Activated CD8-positive, alpha-beta memory T cell treated with anti-CD3 and anti-CD28 coated beads for 4 hours (primary cell): Measurements from ENCODE around the gene IDUA.
A peak's percentile ranks its signal among the peaks of the same experiment; 100 is the strongest.
"Not testable (repeated sequence)": the region's sequence is repeated elsewhere in the genome, so short reads cannot be mapped to it uniquely, and the experiment has no call there.

Experiments used
- DNase-seq, 2 donors: peaks; one replicate each; pipeline ENCODE4 v3.0.0-alpha.2; 2020; ENCODE audit warnings: low read depth in 2 of 2

IDUA gene

GRCh38 chr4:967113-968104, 19.4 kb upstream of the IDUA start:
- no peak for DNase-seq

- DNase-seq = no peak
Observed at GRCh38 chr4:968221-968620, 18.6 kb upstream of the IDUA start.

DNA sequence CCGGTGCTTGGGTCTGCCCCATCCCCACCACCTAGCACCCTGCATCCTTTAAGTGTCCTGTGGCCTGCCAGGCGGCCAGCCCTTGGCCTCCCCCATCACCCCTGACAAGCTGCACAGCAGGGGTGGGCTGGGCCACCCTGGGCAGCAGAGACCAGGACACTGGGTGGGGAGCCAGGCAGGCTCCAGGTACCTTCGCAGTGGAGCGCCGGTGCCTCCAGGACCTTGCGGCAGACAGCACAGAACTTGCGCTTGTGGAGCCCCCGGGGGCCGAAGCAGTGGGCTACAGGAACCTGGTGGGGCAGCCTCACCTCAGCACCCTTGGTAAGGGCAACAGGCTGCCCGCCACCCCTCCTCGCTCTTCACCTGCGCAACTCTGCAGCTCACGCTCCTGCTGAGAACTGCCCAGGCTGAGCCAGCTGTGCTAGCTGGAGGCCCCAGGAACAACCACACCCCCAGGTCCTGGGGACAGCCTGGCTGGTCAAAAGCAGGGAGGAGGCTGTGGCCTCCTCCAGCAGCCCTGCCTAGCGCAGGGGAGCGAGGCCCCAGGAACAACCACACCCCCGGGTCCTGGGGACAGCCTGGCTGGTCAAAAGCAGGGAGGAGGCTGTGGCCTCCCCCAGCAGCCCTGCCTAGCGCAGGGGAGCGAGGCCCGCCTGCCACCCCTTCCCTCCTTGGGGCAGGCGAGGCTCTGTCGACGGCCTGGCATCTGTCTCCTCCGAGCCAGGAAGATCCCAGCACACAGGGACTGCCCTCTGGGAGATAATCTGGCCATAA, 18.0 kb upstream of the IDUA start:
- DNase-seq = no peak

GRCh38 chr4:970046-970745, 16.6 kb upstream of the IDUA start:
- DNase-seq = no peak

- no peak for DNase-seq
Observed at GRCh38 chr4:970854-971520, 15.9 kb upstream of the IDUA start.

DNA sequence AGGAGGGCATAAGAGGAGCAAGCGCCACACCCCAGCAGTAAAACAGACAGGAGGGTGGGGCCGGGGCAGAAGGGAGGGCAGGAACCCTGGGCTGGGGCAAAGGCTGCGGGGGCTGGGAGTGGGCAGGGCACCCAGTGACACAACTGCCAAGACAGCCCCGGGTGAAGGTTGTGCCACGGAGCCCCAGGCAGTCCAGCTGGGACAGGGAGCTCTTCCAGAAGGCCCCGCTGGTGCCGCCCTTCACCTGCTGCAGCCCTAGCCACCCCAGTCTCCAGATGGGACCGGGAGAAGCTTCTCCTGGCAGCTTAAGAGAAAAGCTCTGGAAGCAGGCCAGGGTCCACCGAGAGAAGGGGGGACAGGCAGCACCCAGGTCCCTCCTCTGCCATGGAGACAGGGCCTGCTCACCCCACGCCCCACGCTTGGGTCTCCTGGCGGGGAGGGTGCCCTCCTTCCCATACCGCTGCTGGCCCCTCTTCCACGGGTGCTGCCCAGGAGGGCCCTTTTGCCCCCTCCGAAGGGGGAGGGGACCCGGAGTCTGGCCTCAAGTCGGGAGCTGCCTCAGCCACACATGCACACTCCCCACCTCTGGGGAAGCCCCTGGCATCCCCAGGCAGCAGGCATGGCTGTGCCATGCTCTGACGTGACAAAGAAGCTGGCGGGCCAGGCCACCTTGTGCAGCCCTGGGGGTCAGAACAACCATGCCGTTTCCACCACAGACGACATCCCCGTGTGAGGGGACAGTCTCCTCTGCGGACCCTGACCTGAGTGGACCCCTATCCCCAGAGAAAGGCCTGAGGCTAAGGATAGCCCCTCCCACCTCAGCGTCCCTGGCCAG, 15.0 kb upstream of the IDUA start:
- no peak for DNase-seq

DNA sequence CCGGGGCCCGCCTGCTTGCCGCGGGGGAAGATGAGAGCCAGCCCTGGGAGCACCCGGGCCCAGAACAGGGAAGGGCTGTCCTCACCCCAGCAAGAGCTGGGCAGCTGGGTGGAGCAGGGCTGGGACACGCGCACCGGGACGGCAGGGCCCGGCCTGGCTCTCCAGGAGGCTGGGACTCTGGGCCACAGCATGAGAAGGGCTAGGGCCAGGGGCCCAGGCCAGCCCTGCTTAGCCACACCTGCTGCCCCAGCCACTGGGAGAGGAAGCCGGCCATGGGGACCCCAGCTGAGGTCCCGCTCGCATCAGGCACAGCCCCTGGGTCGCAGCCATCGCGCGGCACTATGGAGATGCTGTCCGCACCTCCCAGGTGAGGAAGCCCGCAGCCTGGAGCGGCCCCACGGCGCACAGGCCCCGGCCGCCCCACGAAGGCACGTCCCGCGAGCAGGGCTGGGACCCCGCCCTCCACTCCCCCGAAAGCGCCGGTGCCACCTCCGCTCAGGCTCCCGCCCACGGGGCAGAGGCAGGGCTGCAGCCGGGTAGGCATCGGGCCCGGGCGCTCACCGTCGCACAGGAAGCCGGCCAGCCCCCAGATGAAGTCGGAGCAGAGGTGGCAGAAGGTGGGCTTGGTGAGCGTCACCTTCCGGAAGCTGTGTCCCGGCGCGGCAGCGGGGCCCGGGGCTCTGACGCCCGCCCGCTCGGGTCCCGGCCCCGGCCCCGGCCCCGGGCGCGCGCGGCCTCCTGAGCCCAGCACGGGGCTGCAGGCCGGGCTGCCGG, 14.0 kb upstream of the IDUA start:
- peak; percentile 51 to 62 for DNase-seq

GRCh38 chr4:973431-974397, 13.1 kb upstream of the IDUA start, which contains the start of gene DGKQ:
TSS of gene DGKQ (minus strand) at chr4:973569. CDS start at chr4:973482, 87 bp downstream.
- peak; percentile 76 to 77 for DNase-seq

DNA sequence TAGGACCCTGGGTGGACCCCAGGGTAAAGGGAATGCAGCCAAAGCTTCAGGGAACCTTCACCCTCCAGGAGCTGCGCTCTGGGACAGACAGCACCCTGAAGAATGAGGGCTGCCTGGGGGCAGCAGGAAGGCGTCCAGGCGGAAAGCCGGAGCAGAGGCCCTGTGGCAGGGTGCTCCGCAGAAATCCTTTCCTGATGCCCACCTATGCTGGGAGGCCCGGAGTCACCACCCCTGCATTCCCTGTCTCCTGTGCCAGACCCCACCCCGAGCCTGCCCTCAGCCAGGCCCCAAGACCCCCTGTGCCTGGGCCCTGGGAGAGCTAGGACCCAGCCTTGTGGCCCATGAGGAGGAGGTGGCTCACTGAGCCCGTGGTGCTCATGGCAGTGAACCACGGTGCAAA, 12.2 kb upstream of the IDUA start:
- no peak for DNase-seq

DNA sequence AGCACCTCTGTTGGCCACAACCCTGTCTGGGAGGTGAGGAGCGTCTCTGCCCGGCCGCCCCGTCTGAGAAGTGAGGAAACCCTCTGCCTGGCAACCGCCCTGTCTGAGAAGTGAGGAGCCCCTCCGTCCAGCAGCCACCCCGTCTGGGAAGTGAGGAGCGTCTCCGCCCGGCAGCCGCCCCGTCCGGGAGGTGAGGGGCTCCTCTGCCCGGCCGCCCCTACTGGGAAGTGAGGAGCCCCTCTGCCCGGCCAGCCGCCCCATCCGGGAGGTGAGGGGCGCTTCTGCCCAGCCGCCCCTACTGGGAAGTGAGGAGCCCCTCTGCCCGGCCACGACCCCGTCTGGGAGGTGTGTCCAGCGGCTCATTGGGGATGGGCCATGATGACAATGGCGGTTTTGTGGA, 10.8 kb upstream of the IDUA start:
- DNase-seq = not testable (repeated sequence)

DNA sequence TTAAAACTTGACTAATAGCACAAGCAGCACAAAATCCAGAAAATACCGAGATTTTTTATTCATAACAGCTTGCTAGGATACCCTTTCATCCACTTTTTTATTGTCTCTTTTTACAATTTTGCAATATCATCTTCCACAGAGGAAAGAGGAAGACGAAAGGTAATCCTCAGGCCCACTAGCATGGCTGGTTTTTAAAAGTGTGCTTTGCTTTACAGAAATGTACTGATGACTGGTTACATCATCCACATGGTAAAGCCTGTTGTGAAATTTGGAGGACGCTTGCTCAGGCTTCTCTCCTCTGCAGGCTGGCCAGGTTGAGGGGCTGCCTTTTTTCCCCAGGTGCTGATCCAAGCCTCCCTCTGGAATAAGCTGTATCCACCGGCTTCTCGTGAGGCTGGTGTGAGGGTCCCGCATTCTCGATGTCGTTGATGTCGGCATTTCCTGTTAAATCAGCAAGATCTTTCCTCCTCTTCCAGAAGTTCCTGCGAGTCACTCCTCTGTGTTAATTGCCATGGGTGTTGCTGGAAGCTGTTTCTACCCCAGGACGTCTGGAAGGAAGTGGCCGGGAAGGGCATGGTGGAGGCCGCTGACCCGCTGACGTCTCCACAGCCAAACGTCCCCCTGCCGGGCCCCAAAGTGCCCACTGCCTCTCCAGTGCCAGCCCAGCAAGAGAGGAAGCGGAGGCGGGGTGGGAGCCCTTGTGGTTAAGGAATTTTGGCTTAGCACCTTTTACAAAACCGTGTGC, 7.7 kb upstream of the IDUA start:
- DNase-seq = no peak

- no peak for DNase-seq
Observed at GRCh38 chr4:982291-982690, 4.6 kb upstream of the IDUA start.

GRCh38 chr4:982814-983213, 4.0 kb upstream of the IDUA start:
- DNase-seq = no peak

GRCh38 chr4:984336-985054, 2.3 kb upstream of the IDUA start:
- no peak for DNase-seq

DNA sequence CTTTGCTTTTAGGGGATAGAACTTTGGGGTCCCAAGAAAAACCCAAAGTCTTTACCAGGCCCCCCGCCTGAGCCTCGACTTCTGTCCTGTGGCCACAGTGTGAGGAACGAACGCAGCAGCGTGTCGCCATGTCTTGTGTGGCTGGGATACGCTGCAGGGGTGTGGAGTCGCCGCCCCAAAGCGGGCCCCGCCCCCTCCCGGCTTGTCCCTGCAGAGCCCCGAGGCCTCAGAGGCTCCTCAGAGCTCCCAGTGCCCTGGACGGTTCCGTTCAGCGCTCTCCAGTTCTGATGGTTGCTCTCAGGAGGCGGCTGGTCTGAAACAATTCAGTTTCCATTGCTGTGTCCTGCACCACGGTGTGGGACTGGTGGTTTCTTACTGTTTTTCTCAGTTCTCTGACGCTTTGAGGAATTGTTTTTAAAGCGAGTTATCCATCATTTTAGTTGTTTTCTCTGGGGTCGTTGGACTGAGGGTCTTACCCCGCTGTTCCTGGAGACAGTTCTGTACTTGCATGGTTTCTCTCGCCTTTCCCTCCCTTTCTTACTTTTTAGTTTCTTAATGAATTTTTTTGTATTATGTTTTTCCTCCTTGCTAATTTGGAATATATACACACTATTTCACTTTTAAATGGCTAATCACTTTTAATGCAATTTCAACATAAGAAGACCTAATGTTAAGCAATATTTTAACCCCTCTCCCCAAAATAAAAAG, 1.6 kb upstream of the IDUA start:
- peak; percentile 35 to 45 for DNase-seq

DNA sequence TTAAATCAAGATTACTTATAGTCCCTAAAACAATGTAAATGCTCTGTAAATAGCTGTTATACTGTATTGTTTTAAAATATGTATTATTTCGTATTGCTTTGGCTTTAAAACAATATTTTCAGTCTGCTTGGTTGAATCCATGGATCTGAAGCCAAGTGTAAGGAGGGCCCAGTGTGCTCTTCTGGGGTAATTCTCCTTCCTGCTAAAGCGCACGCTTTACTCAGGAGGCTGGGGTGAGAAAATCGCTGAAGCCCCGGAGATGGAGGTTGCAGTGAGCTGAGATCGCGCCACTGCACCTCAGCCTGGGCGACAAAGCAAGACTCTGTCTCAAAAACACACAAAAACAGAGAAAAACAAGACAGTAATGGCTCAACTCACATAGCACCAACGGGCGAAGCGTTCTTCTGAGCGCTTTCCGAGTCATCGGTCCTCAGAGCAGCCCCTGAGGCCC, 391 bp upstream of the IDUA start:
- no peak for DNase-seq
